GM18870 (cell line): ENCODE data around the gene PCDHGA5.
"Not testable (repeated sequence)": the region's sequence is repeated elsewhere in the genome, so short reads cannot be mapped to it uniquely, and the experiment has no call there.

Source experiments
- ATAC-seq: cut with Tn5 transposase; IDR thresholded peaks from one replicate; pipeline ENCODE4 v1.9.1; 2021; ENCODE audit warnings: moderate library complexity; ENCODE audit not compliant: unreplicated experiment

The PCDHGA5 gene

DNA sequence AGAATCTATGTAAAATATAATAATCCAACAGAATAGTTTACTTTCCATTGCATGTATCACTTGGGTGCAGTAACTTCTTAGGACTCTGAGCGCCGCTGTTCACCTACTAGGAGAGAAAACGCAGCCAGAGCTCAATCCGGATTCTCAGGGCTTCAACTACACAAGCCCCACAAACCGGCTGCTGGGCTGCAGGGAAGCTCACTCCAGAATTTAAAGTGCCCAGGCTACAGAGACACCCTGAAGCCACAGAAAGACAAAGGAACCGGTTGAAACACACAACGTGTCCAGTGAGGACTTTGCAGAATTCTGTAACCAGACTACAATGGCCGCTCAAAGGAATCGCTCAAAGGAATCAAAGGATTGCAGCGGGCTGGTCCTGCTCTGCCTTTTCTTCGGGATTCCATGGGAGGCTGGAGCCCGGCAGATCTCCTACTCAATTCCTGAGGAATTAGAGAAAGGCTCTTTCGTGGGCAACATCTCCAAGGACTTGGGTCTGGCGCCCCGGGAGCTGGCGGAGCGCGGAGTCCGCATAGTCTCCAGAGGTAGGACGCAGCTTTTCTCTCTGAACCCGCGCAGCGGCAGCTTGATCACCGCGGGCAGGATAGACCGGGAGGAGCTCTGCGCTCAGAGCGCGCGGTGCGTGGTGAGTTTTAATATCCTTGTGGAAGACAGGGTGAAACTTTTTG lies 49.0 kb downstream of the PCDHGA5 start, which contains the start of gene PCDHGA10:
PCDHGA10 (plus strand) TSS at position 134 of the 686 bp plus-strand sequence; CDS start at position 323, 189 bp downstream.
- peak; percentile 78 for ATAC-seq

DNA sequence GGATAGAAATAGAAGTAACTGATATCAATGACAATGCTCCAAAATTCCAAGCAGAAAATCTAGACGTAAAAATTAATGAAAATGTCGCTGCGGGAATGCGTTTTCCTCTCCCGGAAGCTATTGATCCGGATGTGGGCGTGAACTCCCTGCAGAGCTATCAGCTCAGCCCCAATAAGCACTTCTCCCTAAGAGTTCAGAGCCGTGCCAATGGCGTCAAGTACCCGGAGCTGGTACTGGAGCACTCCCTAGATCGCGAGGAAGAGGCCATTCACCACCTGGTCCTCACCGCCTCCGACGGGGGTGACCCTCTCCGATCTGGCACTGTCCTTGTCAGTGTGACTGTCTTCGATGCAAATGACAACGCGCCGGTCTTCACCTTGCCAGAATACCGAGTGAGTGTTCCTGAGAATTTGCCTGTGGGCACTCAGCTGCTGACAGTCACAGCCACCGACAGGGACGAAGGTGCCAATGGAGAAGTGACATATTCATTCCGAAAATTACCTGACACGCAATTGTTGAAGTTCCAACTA lies 49.6 kb downstream of the PCDHGA5 start:
- no peak for ATAC-seq

DNA sequence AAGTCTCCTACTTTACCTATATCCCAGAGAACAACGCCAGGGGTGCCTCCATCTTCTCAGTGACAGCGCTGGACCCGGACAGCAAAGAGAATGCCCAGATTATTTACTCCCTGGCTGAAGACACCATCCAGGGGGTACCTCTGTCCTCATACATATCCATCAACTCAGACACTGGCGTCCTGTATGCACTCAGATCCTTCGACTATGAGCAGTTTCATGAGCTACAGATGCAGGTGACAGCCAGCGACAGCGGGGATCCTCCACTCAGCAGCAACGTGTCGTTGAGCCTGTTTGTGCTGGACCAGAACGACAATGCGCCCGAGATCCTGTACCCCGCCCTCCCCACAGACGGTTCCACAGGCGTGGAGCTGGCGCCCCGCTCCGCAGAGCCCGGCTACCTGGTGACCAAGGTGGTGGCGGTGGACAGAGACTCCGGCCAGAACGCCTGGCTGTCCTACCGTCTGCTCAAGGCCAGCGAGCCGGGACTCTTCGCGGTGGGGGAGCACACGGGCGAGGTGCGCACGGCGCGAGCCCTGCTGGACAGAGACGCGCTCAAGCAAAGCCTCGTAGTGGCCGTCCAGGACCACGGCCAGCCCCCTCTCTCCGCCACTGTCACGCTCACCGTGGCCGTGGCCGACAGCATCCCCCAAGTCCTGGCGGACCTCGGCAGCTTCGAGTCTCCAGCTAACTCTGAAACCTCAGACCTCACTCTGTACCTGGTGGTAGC lies 50.7 kb downstream of the PCDHGA5 start:
- not testable (repeated sequence) for ATAC-seq

DNA sequence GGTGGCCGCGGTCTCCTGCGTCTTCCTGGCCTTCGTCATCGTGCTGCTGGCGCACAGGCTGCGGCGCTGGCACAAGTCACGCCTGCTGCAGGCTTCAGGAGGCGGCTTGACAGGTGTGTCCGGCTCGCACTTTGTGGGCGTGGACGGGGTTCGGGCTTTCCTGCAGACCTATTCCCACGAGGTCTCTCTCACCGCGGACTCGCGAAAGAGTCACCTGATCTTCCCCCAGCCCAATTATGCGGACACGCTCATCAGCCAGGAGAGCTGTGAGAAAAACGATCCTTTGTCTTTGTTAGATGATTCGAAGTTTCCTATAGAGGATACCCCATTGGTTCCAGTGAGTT lies 51.3 kb downstream of the PCDHGA5 start:
- not testable (repeated sequence) for ATAC-seq
